A549 (cell line): ENCODE results near the gene CCDC187. TPM values are rescaled to one million over a fixed set of nuclear protein-coding genes. Genes with fewer than 3 reads are reported as not detected.

ENCODE experiments used
- ATAC-seq, 2 experiments: fragments of 200-7000 bp in 1 of 2; fragments of >200 bp in 1 of 2; cut with Nextera tagmentation in 1 of 2; cut with Tn5 transposase in 1 of 2; 3 replicates each; pipeline versions ENCODE4 v1.8.0 to v1.9.1; 2018 to 2020; ENCODE audit warnings: mild to moderate bottlenecking in 1 of 2, moderate library complexity in 1 of 2
- CTCF ChIA-PET: fragments of 300-600 bp; sonication (Branson Sonifier 250); formaldehyde crosslinking; extraction: SDS; loops from one replicate; lab custom pipeline; 2021; ENCODE audit warnings: antibody characterized with exemption, inconsistent platforms; lab: Yijun Ruan, JAX
- POLR2A ChIA-PET: fragments of 350-600 bp; formaldehyde crosslinking; extraction: SDS; loops from one replicate; lab custom pipeline; 2021; ENCODE audit warnings: antibody characterized with exemption, inconsistent platforms; lab: Yijun Ruan, JAX
- DNase-seq, 2 experiments: peaks; one replicate each; pipeline versions ENCODE4 v3.0.0 to v3.0.0-alpha.2; 2011 to 2016; ENCODE audit warnings: low read depth in 1 of 2, low spot score in 1 of 2
- FAIRE-seq: peaks from 2 replicates; lab custom pipeline; 2011; peaks lifted over from hg19 to GRCh38; lab: Jason Lieb, UNC
- H3K27ac ChIP-seq, 2 experiments: fragments of >200 bp; sonication (Bioruptor Twin); formaldehyde crosslinking; 3 replicates each; pipeline ENCODE4 v1.5.1; 2016 to 2017
- H3K4me1 ChIP-seq: fragments of >200 bp; sonication (Bioruptor Twin); formaldehyde crosslinking; 3 replicates; pipeline ENCODE4 v1.6.1; 2016
- H3K4me2 ChIP-seq: fragments of >200 bp; sonication (Bioruptor Twin); formaldehyde crosslinking; 3 replicates; pipeline ENCODE4 v1.6.1; 2016
- H3K4me3 ChIP-seq: fragments of >200 bp; sonication (Bioruptor Twin); formaldehyde crosslinking; 3 replicates; pipeline ENCODE4 v1.5.1; 2016
- H3K9me3 ChIP-seq: fragments of >200 bp; sonication (Bioruptor Twin); formaldehyde crosslinking; 3 replicates; pipeline ENCODE4 v1.6.1; 2016
- CBX2 ChIP-seq: fragments of 200-600 bp; sonication (generic); IDR thresholded peaks from 2 replicates; pipeline ENCODE4 v1.6.1; 2016; ENCODE audit warnings: low read depth, mild to moderate bottlenecking, borderline replicate concordance
- CEBPB ChIP-seq, 2 experiments: fragments of >200 bp in 1 of 2; sonication (Bioruptor Twin) in 1 of 2; formaldehyde crosslinking in 1 of 2; IDR thresholded peaks; 2 replicates each; pipeline ENCODE4 v1.6.1; 2012 to 2016
- CHD2 ChIP-seq: fragments of 150-350 bp; IDR thresholded peaks from 2 replicates; pipeline ENCODE4 v1.6.1; 2014; ENCODE audit warnings: low read length; ENCODE audit not compliant: partially characterized antibody
- CHD4 ChIP-seq: fragments of 200-600 bp; sonication (generic); IDR thresholded peaks from 2 replicates; pipeline ENCODE4 v1.6.1; 2016; ENCODE audit warnings: antibody characterized with exemption, mild to moderate bottlenecking, borderline replicate concordance
- E2F6 ChIP-seq: IDR thresholded peaks from 2 replicates; pipeline ENCODE4 v1.6.1; 2012; ENCODE audit warnings: low read depth, borderline replicate concordance
- EHMT2 ChIP-seq: fragments of 200-600 bp; sonication (generic); IDR thresholded peaks from 2 replicates; pipeline ENCODE4 v1.6.1; 2016; ENCODE audit warnings: antibody characterized with exemption, low read depth, mild to moderate bottlenecking, moderate library complexity
- ELK1 ChIP-seq: fragments of 150-350 bp; IDR thresholded peaks from 2 replicates; pipeline ENCODE4 v1.6.1; 2014; ENCODE audit warnings: low read depth, mild to moderate bottlenecking, low read length
- FOSL2 ChIP-seq, 2 experiments: fragments of 450-650 bp in 1 of 2; fragments of >200 bp in 1 of 2; sonication (Bioruptor Twin) in 1 of 2; formaldehyde crosslinking; IDR thresholded peaks; 2 replicates each; pipeline versions ENCODE4 v1.5.0 to v1.6.1; 2016 to 2020; ENCODE audit warnings: mild to moderate bottlenecking in 1 of 2, moderate library complexity in 1 of 2
- JUNB ChIP-seq: fragments of >200 bp; sonication (Bioruptor Twin); formaldehyde crosslinking; IDR thresholded peaks from 2 replicates; pipeline ENCODE4 v1.6.1; 2016
- NR3C1 ChIP-seq: fragments of >200 bp; sonication (Bioruptor Twin); formaldehyde crosslinking; IDR thresholded peaks from 3 replicates; pipeline ENCODE4 v1.6.1; 2017
- PBX3 ChIP-seq: IDR thresholded peaks from 2 replicates; pipeline ENCODE4 v1.6.1; 2012
- RFX5 ChIP-seq: fragments of 450-650 bp; IDR thresholded peaks from 2 replicates; pipeline ENCODE4 v1.7.1; 2014; ENCODE audit warnings: antibody characterized with exemption, mild to moderate bottlenecking, moderate library complexity
- TP53 ChIP-seq: fragments of 250-450 bp; sonication (Bioruptor Pico); IDR thresholded peaks from 2 replicates; pipeline ENCODE4 v1.5.0; 2021; ENCODE audit warnings: mild to moderate bottlenecking, moderate library complexity
- WGBS: methylation state at CpG from one replicate; pipeline ENCODE4 v1.1.6; 2017; ENCODE audit errors: missing lambda C conversion rate; 5-methylcytosine and 5-hydroxymethylcytosine counted together
- polyA plus RNA-seq, 4 experiments: library from polyadenylated mRNA; depleted of rRNA in 3 of 4; stranded (reverse); fragments of >200 nt; fragmentation: RNase III in 1 of 4; extraction: RNeasy Plus Mini Kit Qiagen cat#74134 plus additional on column Dnase treatment in 1 of 4; gene quantifications; 2 replicates in 3 of 4; 3 replicates in 1 of 4; pipeline ENCODE4 v1.2.3, GENCODE V29; 2011 to 2017
- TF ChIP-seq, protein P1 (sequence below): fragments of 200-600 bp; sonication (generic); IDR thresholded peaks from 2 replicates; pipeline ENCODE4 v1.6.1; 2016; ENCODE audit warnings: antibody characterized with exemption, mild to moderate bottlenecking, moderate library complexity
- TF ChIP-seq, protein P2 (sequence below): IDR thresholded peaks from 2 replicates; pipeline ENCODE4 v1.6.1; 2012
- TF ChIP-seq, protein P3 (sequence below): fragments of >200 bp; sonication (Bioruptor Twin); formaldehyde crosslinking; IDR thresholded peaks from 3 replicates; pipeline ENCODE4 v1.6.1; 2016

The CCDC187 gene
- polyA plus RNA-seq, 2 of the 4 experiments (the other 2 are of a cell fraction): under 0.01 TPM; not detected in 1

DNA sequence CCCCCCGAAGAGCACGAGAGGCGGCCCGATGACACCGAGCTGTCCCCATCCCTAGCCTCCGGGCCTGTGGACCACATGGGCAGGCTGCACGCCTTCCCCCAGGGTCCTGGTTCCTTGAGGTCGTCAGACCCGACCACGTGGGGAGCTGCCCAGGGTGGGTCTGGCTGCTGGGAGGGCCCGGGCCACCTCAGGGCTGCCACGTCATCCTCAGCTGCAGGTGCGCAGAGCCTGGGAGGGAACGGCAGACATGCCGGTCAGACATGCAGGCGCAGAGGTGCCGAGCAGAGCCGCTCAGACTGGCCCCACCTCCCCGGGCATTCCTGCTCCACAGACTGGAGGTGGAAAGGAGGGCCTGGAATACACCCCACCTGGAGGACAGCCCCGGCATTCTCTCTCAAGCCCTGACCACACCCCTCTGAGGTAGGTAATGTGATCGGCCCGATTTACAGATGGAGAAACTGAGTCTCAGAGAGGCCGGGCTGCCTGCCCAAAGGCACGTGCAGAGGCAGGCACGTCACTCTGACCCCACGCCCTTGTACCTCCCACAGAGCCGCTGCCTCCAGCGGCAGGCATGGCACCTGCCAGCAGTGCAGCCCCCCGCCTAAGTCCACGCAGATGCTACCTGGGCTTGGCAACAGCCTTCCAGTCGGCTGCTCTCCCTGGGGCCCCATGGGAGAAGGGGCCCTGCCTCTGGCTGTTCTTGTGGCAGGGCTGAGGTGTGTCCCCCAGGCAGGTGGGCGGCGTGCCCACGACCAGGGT is 649 bp downstream of the CCDC187 start:
- POLR2A ChIA-PET: no interaction called here

GRCh38 chr9:136302527-136302926 is 1.4 kb downstream of the CCDC187 start:
- Histone ChIP-seq H3K27ac (no peak overlapping the region), H3K4me3 (no peak overlapping the region), H3K4me2 (no peak overlapping the region), H3K4me1 (no peaks in the 10 kb centered on the region), H3K9me3 (no peaks in the 10 kb centered on the region)
- ATAC-seq: no peak
- no peak for DNase-seq
- FAIRE-seq: no peak
- CTCF ChIA-PET: interaction anchor here (1.1 kb wide), 1 partner anchor 19 kb away, joined by 4 read pairs; no protein-coding TSS in a partner anchor
- TF ChIP-seq, protein P1, sequence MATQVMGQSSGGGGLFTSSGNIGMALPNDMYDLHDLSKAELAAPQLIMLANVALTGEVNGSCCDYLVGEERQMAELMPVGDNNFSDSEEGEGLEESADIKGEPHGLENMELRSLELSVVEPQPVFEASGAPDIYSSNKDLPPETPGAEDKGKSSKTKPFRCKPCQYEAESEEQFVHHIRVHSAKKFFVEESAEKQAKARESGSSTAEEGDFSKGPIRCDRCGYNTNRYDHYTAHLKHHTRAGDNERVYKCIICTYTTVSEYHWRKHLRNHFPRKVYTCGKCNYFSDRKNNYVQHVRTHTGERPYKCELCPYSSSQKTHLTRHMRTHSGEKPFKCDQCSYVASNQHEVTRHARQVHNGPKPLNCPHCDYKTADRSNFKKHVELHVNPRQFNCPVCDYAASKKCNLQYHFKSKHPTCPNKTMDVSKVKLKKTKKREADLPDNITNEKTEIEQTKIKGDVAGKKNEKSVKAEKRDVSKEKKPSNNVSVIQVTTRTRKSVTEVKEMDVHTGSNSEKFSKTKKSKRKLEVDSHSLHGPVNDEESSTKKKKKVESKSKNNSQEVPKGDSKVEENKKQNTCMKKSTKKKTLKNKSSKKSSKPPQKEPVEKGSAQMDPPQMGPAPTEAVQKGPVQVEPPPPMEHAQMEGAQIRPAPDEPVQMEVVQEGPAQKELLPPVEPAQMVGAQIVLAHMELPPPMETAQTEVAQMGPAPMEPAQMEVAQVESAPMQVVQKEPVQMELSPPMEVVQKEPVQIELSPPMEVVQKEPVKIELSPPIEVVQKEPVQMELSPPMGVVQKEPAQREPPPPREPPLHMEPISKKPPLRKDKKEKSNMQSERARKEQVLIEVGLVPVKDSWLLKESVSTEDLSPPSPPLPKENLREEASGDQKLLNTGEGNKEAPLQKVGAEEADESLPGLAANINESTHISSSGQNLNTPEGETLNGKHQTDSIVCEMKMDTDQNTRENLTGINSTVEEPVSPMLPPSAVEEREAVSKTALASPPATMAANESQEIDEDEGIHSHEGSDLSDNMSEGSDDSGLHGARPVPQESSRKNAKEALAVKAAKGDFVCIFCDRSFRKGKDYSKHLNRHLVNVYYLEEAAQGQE: no peak
- POLR2A ChIA-PET: no interaction called here
- WGBS: 80% methylated on average over 8 of the region's 12 CpGs

More for the DNA sequence above, 649 bp downstream of the CCDC187 start:
- no peak for FAIRE-seq
- H3K4me3 ChIP-seq: no peak overlapping the region
- WGBS: 53% methylated on average over 9 of the region's 34 CpGs
- H3K4me1 ChIP-seq: no peaks in the 10 kb centered on the region
- no peak for ATAC-seq
- H3K9me3 ChIP-seq: no peaks in the 10 kb centered on the region
- CTCF ChIA-PET: interaction anchor here (1.1 to 1.6 kb wide), 2 partner anchors 10 to 20 kb away, joined by 3 to 4 read pairs; no protein-coding TSS in a partner anchor
- H3K27ac ChIP-seq: no peak overlapping the region
- TF ChIP-seq CEBPB (IDR thresholded peaks at IDR 0.05): no peak
- no peak for TF ChIP-seq EHMT2
- TF ChIP-seq, all 56 proteins: peak for 0
- DNase-seq: no peak
- no peak overlapping the region for H3K4me2 ChIP-seq

- no peak overlapping the region for H3K4me3 ChIP-seq
- WGBS: 82% methylated on average over 9 of the region's 13 CpGs
- no peak for ATAC-seq
- H3K27ac ChIP-seq: no peak overlapping the region
- TF ChIP-seq FOSL2 (IDR thresholded peaks at IDR 0.05) (no peak), FOSL2 (CRISPR knock-in tag; IDR thresholded peaks at IDR 0.05) (no peak)
- ChIA-PET CTCF (interaction anchor here (1.7 to 3.5 kb wide), 2 partner anchors 12 to 17 kb away, joined by 5 to 23 read pairs; no protein-coding TSS in a partner anchor), POLR2A (interaction anchor here (0.7 kb wide), 1 partner anchor 63 kb away, joined by 4 read pairs; no protein-coding TSS in a partner anchor)
- no peak for FAIRE-seq
- no peak overlapping the region for H3K4me2 ChIP-seq
- DNase-seq: no peak
- no peaks in the 10 kb centered on the region for H3K9me3 ChIP-seq
- no peaks in the 10 kb centered on the region for H3K4me1 ChIP-seq
These were observed 3.0 kb downstream of the CCDC187 start for GRCh38 chr9:136300866-136301265.

DNA sequence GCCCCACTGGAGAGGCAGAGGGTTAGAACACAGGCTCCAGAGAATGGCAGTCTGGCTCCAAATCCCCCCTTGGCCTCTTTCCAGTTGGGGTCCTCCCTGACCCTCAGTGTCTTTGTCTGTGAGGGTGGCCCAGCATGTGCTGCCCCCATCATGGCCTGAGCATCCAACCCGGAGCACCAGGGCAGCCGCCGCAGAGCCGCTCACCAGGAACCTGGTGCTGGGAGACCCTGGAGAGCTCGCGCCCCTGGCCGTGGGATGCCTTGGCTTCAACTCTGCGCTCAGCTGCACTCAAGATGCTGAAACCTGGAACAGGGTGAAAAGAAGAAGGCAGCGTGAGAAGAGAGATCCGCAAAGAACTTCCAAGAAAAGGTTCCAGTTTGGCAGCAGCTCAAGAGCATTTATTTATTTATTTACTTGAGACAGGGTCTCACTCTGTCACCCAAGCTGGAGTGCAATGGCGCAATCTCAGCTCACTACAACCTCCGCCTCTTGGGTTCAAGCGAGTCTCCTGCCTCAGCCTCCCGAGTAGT is 3.8 kb downstream of the CCDC187 start:
- no peak for FAIRE-seq
- Histone ChIP-seq H3K4me2 (no peak overlapping the region), H3K4me1 (no peaks in the 10 kb centered on the region), H3K27ac (no peak overlapping the region), H3K9me3 (no peaks in the 10 kb centered on the region), H3K4me3 (no peak overlapping the region)
- no peak for DNase-seq
- ChIA-PET CTCF (interaction anchor here (1.5 to 3.5 kb wide), 3 partner anchors 13 to 159 kb away, joined by 5 to 23 read pairs (median 10); no protein-coding TSS in a partner anchor), POLR2A (no interaction called here)
- 91% methylated on average over 9 of the region's 14 CpGs for WGBS
- TF ChIP-seq CHD2 (no peak), CHD4 (no peak), ELK1 (no peak), E2F6 (no peak), TP53 (CRISPR knock-in tag) (no peak), JUNB (no peak), RFX5 (no peak), CBX2 (no peak), PBX3 (no peak), NR3C1 (no peak)
- TF ChIP-seq, protein P2, sequence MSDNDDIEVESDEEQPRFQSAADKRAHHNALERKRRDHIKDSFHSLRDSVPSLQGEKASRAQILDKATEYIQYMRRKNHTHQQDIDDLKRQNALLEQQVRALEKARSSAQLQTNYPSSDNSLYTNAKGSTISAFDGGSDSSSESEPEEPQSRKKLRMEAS: no peak
- TF ChIP-seq, protein P3, sequence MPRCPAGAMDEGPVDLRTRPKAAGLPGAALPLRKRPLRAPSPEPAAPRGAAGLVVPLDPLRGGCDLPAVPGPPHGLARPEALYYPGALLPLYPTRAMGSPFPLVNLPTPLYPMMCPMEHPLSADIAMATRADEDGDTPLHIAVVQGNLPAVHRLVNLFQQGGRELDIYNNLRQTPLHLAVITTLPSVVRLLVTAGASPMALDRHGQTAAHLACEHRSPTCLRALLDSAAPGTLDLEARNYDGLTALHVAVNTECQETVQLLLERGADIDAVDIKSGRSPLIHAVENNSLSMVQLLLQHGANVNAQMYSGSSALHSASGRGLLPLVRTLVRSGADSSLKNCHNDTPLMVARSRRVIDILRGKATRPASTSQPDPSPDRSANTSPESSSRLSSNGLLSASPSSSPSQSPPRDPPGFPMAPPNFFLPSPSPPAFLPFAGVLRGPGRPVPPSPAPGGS: no peak
- no peak for ATAC-seq
